SK-N-SH (cell line): ENCODE measurements around the gene PFKFB3. TPM values are rescaled to one million over a fixed set of nuclear protein-coding genes. Genes with fewer than 3 reads are reported as not detected.

Experiments
- CTCF ChIA-PET: fragments of 300-600, 350-600 bp; formaldehyde crosslinking; extraction: SDS; loops from one replicate; lab custom pipeline; 2021; lab: Yijun Ruan, JAX
- POLR2A ChIA-PET: fragments of 350-600 bp; sonication (Branson Sonifier 250); formaldehyde crosslinking; extraction: SDS; loops from one replicate; lab custom pipeline; 2020; ENCODE audit warnings: antibody characterized with exemption, inconsistent platforms; lab: Yijun Ruan, JAX
- DNase-seq: peaks from one replicate; pipeline ENCODE4 v3.0.0; 2012
- H2AFZ ChIP-seq: fragments of 200-600 bp; sonication (generic); 2 replicates; pipeline ENCODE4 v1.8.1; 2016; ENCODE audit warnings: antibody characterized with exemption, mild to moderate bottlenecking, low read depth
- H3F3A ChIP-seq: fragments of 200-600 bp; sonication (generic); replicated peaks from 2 replicates; pipeline ENCODE3; 2016; ENCODE audit warnings: antibody characterized with exemption, mild to moderate bottlenecking; ENCODE audit not compliant: insufficient read depth
- H3K27ac ChIP-seq, 2 experiments: fragments of 200-500 bp in 1 of 2; fragments of 200-600 bp in 1 of 2; sonication (Bioruptor generic) in 1 of 2; sonication (generic), shearing (Covaris generic) in 1 of 2; 2 replicates each; pipeline versions ENCODE4 v1.5.1 to v1.6.1; 2014 to 2016; ENCODE audit warnings: low read depth in 2 of 2, inconsistent platforms in 1 of 2, low read length in 1 of 2, mild to moderate bottlenecking in 1 of 2, mixed read lengths in 1 of 2
- H3K27me3 ChIP-seq: fragments of 200-600 bp; sonication (generic), shearing (Covaris generic); 2 replicates; pipeline ENCODE4 v1.6.1; 2016; ENCODE audit warnings: mixed run types; ENCODE audit not compliant: insufficient read depth
- H3K36me3 ChIP-seq, 2 experiments: fragments of 200-500 bp in 1 of 2; fragments of 200-600 bp in 1 of 2; sonication (Bioruptor generic) in 1 of 2; sonication (generic) in 1 of 2; replicated peaks in 1 of 2; 2 replicates each; pipeline versions ENCODE3 to v1.5.1; 2014 to 2016; ENCODE audit warnings: low read length in 1 of 2, mild to moderate bottlenecking in 1 of 2; ENCODE audit not compliant: insufficient read depth in 2 of 2, control insufficient read depth in 1 of 2
- H3K4me1 ChIP-seq, 2 experiments: fragments of 200-500 bp in 1 of 2; fragments of 200-600 bp in 1 of 2; sonication (Bioruptor generic) in 1 of 2; sonication (generic), shearing (Covaris generic) in 1 of 2; 2 replicates each; pipeline versions ENCODE4 v1.5.1 to v1.6.1; 2014 to 2016; ENCODE audit warnings: low read depth in 1 of 2, low read length in 1 of 2, mixed run types in 1 of 2; ENCODE audit not compliant: insufficient read depth in 2 of 2, control insufficient read depth in 1 of 2
- H3K4me2 ChIP-seq: fragments of 200-600 bp; sonication (generic), shearing (Covaris generic); 2 replicates; pipeline ENCODE4 v1.6.1; 2017; ENCODE audit warnings: mixed run types
- H3K4me3 ChIP-seq, 2 experiments: fragments of 200-500 bp in 1 of 2; fragments of 200-600 bp in 1 of 2; sonication (Bioruptor generic) in 1 of 2; sonication (generic), shearing (Covaris generic) in 1 of 2; 2 replicates each; pipeline versions ENCODE4 v1.5.1 to v1.8.1; 2014 to 2016; ENCODE audit warnings: low read depth in 2 of 2, inconsistent platforms in 1 of 2, low read length in 1 of 2, mild to moderate bottlenecking in 1 of 2, mixed read lengths in 1 of 2, moderate library complexity in 1 of 2
- H3K79me2 ChIP-seq: fragments of 200-600 bp; sonication (generic); 2 replicates; pipeline ENCODE4 v1.8.1; 2017; ENCODE audit warnings: mild to moderate bottlenecking; ENCODE audit not compliant: insufficient read depth
- H3K9ac ChIP-seq: fragments of 200-600 bp; sonication (generic); 2 replicates; pipeline ENCODE4 v1.6.1; 2017; ENCODE audit warnings: mixed run types
- H3K9me2 ChIP-seq: fragments of 200-600 bp; sonication (generic); 2 replicates; pipeline ENCODE4 v1.6.1; 2017; ENCODE audit warnings: mixed run types
- H3K9me3 ChIP-seq: fragments of 200-600 bp; sonication (generic); 2 replicates; pipeline ENCODE4 v1.6.1; 2017; ENCODE audit warnings: mixed run types, mild to moderate bottlenecking, moderate library complexity
- H4K20me1 ChIP-seq: fragments of 200-600 bp; sonication (generic); 2 replicates; pipeline ENCODE4 v1.6.1; 2017; ENCODE audit warnings: mild to moderate bottlenecking, mixed run types; ENCODE audit not compliant: insufficient read depth
- FOSL2 ChIP-seq: IDR thresholded peaks from 2 replicates; pipeline ENCODE4 v1.4.0; 2012; ENCODE audit warnings: low read depth, mild to moderate bottlenecking, moderate library complexity, borderline replicate concordance
- GATA2 ChIP-seq: sonication (generic); formaldehyde crosslinking; IDR thresholded peaks from 2 replicates; pipeline ENCODE4 v1.5.0; 2020; ENCODE audit warnings: mild to moderate bottlenecking, missing genetic modification reagents
- JUND ChIP-seq: IDR thresholded peaks from 2 replicates; pipeline ENCODE4 v1.4.0; 2012
- MAX ChIP-seq: IDR thresholded peaks from 2 replicates; pipeline ENCODE4 v1.4.0; 2012; ENCODE audit warnings: low read depth
- MXI1 ChIP-seq: IDR thresholded peaks from 2 replicates; pipeline ENCODE4 v1.6.1; 2012; ENCODE audit warnings: mild to moderate bottlenecking, low read depth, low read length, improper control_type of control experiment
- NFIC ChIP-seq: IDR thresholded peaks from 2 replicates; pipeline ENCODE4 v1.4.0; 2012; ENCODE audit warnings: borderline replicate concordance
- NRF1 ChIP-seq: IDR thresholded peaks from 2 replicates; pipeline ENCODE4 v1.6.1; 2012; ENCODE audit warnings: low read depth, mild to moderate bottlenecking, low read length
- POLR2AphosphoS5 ChIP-seq: IDR thresholded peaks from 2 replicates; pipeline ENCODE4 v1.6.1; 2012; ENCODE audit warnings: low read depth, low read length
- RCOR1 ChIP-seq: fragments of 150-350 bp; IDR thresholded peaks from 2 replicates; pipeline ENCODE4 v1.6.1; 2017; ENCODE audit warnings: antibody characterized with exemption, low read length
- REST ChIP-seq: IDR thresholded peaks from 2 replicates; pipeline ENCODE4 v1.6.1; 2012; ENCODE audit warnings: mild to moderate bottlenecking, low read depth, low read length, moderate library complexity
- RFX5 ChIP-seq: IDR thresholded peaks from 2 replicates; pipeline ENCODE4 v1.6.1; 2012; ENCODE audit warnings: mild to moderate bottlenecking, improper control_type of control experiment, low read length
- TAF1 ChIP-seq: IDR thresholded peaks from 2 replicates; pipeline ENCODE4 v1.6.1; 2012; ENCODE audit warnings: low read depth, mild to moderate bottlenecking, low read length, moderate library complexity, borderline replicate concordance
- USF2 ChIP-seq: fragments of 150-350 bp; IDR thresholded peaks from 2 replicates; pipeline ENCODE4 v1.6.1; 2017; ENCODE audit warnings: antibody characterized with exemption, low read length, low read depth, borderline replicate concordance
- YY1 ChIP-seq: IDR thresholded peaks from 2 replicates; pipeline ENCODE4 v1.4.0; 2012; ENCODE audit warnings: low read depth, mild to moderate bottlenecking
- WGBS: methylation state at CpG from one replicate; pipeline ENCODE4 v1.1.6; 2017; ENCODE audit warnings: low lambda C conversion rate; 5-methylcytosine and 5-hydroxymethylcytosine counted together
- polyA plus RNA-seq, 3 experiments: library from polyadenylated mRNA; depleted of rRNA; stranded (reverse); fragments of >200 nt; gene quantifications; 2 replicates each; pipeline ENCODE4 v1.2.3, GENCODE V29; 2012

PFKFB3 gene
- polyA plus RNA-seq, 1 of the 3 experiments (the other 2 are of a cell fraction): 59.7 TPM

GRCh38 chr10:6164271-6165095 is 38.2 kb upstream of the PFKFB3 start:
- Histone ChIP-seq H3K4me3 (peak overlapping the region; percentile 50 to 52), H2AFZ (0 out of 2 replicates have a peak overlapping the region, but pooled peaks have one; percentile 55), H3K27ac (peak overlapping the region in 1 of 2 experiments; percentile 19; a peak in 1 of 4 replicates), H3K4me1 (peaks cover 5 to 6% of the 10 kb centered on the region in 2 experiments; a peak in 2 of 4 replicates), H3K9me3 (no peaks in the 10 kb centered on the region), H4K20me1 (no peaks in the 10 kb centered on the region), H3K4me2 (peak overlapping the region; percentile 81), H3K79me2 (peaks cover 28% of the 10 kb centered on the region; the same call in 1 of the 2 replicates), H3K9me2 (no peaks in the 10 kb centered on the region), H3K9ac (peak overlapping the region; percentile 67), H3F3A (no peaks in the 10 kb centered on the region), H3K36me3 (no peaks in the 10 kb centered on the region), H3K27me3 (no peaks in the 10 kb centered on the region)
- ChIA-PET CTCF (no interaction called here), POLR2A (interaction anchor here (1.0 to 1.3 kb wide), 2 partner anchors 38 to 48 kb away, joined by 3 to 5 read pairs; partner anchors contain the start of gene PFKFB3)
- 72% methylated on average over 15 of the region's 16 CpGs for WGBS
- TF ChIP-seq NRF1 (no peak), MXI1 (no peak), NFIC (no peak), REST (no peak), MAX (no peak), RCOR1 (no peak), USF2 (no peak), JUND (no peak), RFX5 (no peak), YY1 (no peak), GATA2 (CRISPR knock-in tag) (no peak), FOSL2 (no peak), TAF1 (no peak), POLR2AphosphoS5 (no peak)
- no peak for DNase-seq
